Measurements from ENCODE around the gene WSCD1.

GRCh38 chr17:6163612-6164333, 93.6 kb downstream of the WSCD1 start:
- TF ChIP-seq CTCF (IDR thresholded peaks at IDR 0.05) (no peak), ZFX (IDR thresholded peaks at IDR 0.05; ENCODE audit: borderline replicate concordance) (no peak)

All from 22Rv1 (cell line).